ENCODE measurements around the gene CAMKK2. TPM values are rescaled to one million over a fixed set of nuclear protein-coding genes. Genes with fewer than 3 reads are reported as not detected.

Gene CAMKK2
- total and polyA plus RNA-seq, 9 of the 15 experiments (the other 6 are each of a cell fraction or from before 2014, with no cell fraction given): 4.3 to 32.0 (median 18.2) TPM

DNA sequence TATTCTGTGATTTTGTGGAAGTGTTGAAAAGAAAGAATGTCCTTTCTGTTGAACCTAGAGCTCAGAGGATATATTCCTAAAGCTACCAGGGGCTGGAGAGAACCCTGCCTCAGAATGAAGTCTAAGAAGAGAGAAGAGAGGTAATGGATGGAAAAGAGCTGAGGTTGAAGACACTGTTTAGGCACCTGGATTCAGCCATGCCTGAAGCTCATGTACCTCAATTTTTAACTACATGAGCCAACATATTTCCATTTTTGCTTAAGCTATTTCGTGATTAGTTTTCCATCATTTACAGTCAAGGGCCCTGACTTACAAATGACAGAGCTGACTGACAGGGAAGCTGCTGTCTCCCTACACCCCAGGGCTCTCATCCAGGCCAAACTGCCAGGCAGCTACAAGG, 10.7 kb downstream of the CAMKK2 start:
- peaks cover 9% of the 10 kb centered on the region; the same call in 1 of the 3 replicates for H3K36me3 ChIP-seq (ENCODE audit: control insufficient read depth, insufficient read depth, low read length)
- H3K4me2 ChIP-seq (ENCODE audit: insufficient read depth, low read length): no peak overlapping the region
- H3K9me3 ChIP-seq (replicated peaks; ENCODE audit: control insufficient read depth, insufficient read depth, low read depth, low read length): no peaks in the 10 kb centered on the region
- 50% methylated on average over 1 of the region's 1 CpG for WGBS (ENCODE audit: insufficient coverage, low coverage, missing lambda C conversion rate)
- H2AFZ ChIP-seq (ENCODE audit: low read depth, low read length): no peak overlapping the region
- peaks cover 34% of the 10 kb centered on the region for H4K20me1 ChIP-seq (replicated peaks; ENCODE audit: control insufficient read depth, insufficient read depth, low read length)
- H3K9ac ChIP-seq (ENCODE audit: insufficient read depth in 1 of 2, low read depth in 2 of 2, low read length in 2 of 2): no peak overlapping the region
- FAIRE-seq (no peak), ATAC-seq (no peak), DNase-seq (ENCODE audit: extremely low read depth in 1 of 4, low spot score in 3 of 4) (no peak)
- TF ChIP-seq ARID2 (IDR thresholded peaks at IDR 0.05) (no peak), SNIP1 (IDR thresholded peaks at IDR 0.05; ENCODE audit: low read depth) (no peak), BRD4 (IDR thresholded peaks at IDR 0.05) (no peak), ZNF507 (tag; conservative IDR thresholded peaks at IDR 0.05) (no peak), ZNF583 (CRISPR knock-in tag; IDR thresholded peaks at IDR 0.05) (no peak), NFIC (IDR thresholded peaks at IDR 0.05) (no peak), U2AF1 (optimal IDR thresholded peaks at IDR 0.05; ENCODE audit: low read depth, low read length) (no peak), ILF3 (IDR thresholded peaks at IDR 0.05; ENCODE audit: borderline replicate concordance) (no peak), SP1 (CRISPR knock-in tag; IDR thresholded peaks at IDR 0.05) (no peak)
- TF ChIP-seq, protein P1, sequence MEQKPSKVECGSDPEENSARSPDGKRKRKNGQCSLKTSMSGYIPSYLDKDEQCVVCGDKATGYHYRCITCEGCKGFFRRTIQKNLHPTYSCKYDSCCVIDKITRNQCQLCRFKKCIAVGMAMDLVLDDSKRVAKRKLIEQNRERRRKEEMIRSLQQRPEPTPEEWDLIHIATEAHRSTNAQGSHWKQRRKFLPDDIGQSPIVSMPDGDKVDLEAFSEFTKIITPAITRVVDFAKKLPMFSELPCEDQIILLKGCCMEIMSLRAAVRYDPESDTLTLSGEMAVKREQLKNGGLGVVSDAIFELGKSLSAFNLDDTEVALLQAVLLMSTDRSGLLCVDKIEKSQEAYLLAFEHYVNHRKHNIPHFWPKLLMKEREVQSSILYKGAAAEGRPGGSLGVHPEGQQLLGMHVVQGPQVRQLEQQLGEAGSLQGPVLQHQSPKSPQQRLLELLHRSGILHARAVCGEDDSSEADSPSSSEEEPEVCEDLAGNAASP (IDR thresholded peaks at IDR 0.05): no peak
- H3K4me1 ChIP-seq (replicated peaks in 1 of 2; ENCODE audit: control insufficient read depth in 2 of 2, insufficient read depth in 2 of 2, low read length in 2 of 2): peaks cover 13 to 25% of the 10 kb centered on the region in 2 experiments; a peak in 4 of 5 replicates
- H3K27ac ChIP-seq (ENCODE audit: extremely low read depth, low read depth, low read length): no peak overlapping the region
- POLR2A ChIA-PET: interaction anchor here (0.8 to 1.4 kb wide), 2 partner anchors 9 to 45 kb away, joined by 3 to 6 read pairs; no protein-coding TSS in a partner anchor
- H3K4me3 ChIP-seq: no peak overlapping the region
- H3K79me2 ChIP-seq (ENCODE audit: control insufficient read depth, insufficient read depth, low read length): peaks cover 8% of the 10 kb centered on the region; the same call in 1 of the 3 replicates
- in situ Hi-C loops (cut with MboI) (no loop called here), intact Hi-C loops (cut with micrococcal nuclease) (no loop called here)
- H3K27me3 ChIP-seq (ENCODE audit: control insufficient read depth in 2 of 2, insufficient read depth in 2 of 2, low read length in 2 of 2): no peaks in the 10 kb centered on the region
- BruUV-seq (replicated peaks): no TSS peak
- CTCF ChIA-PET (ENCODE audit: low intra/inter-chr PET ratio): no interaction called here
- no peaks in the 10 kb centered on the region for H3K9me1 ChIP-seq (ENCODE audit: control insufficient read depth, insufficient read depth, low read length)

Measured in K562 (cell line).